ENCODE results near the gene HEXIM1. TPM values are rescaled to one million over a fixed set of nuclear protein-coding genes. Genes with fewer than 3 reads are reported as not detected.

The HEXIM1 gene
- total RNA-seq, 2 experiments from 2014 or later: 12.1 to 16.4 TPM

- H3K4me1 ChIP-seq (ENCODE audit: insufficient read depth, low read length, poor library complexity, severe bottlenecking): peaks cover 18% of the 10 kb centered on the region
- no peaks in the 10 kb centered on the region for H3K79me2 ChIP-seq (ENCODE audit: insufficient read depth, low read depth, low read length)
- no peaks in the 10 kb centered on the region for H3K9me3 ChIP-seq (ENCODE audit: low read length)
- H3K36me3 ChIP-seq (ENCODE audit: insufficient read depth, low read length): no peaks in the 10 kb centered on the region
- no peak for DNase-seq (ENCODE audit: low spot score)
- peak within 1 kb of the TSS; percentile 98 for H3K4me2 ChIP-seq (ENCODE audit: low read length)
- intact Hi-C loops (cut with micrococcal nuclease; ENCODE audit: unreplicated experiment): loop anchor here (2.0 kb wide), 1 partner anchor 109 kb away; no protein-coding TSS in a partner anchor
- H3K9me2 ChIP-seq (ENCODE audit: insufficient read depth, low read length): no peaks in the 10 kb centered on the region
- TF ChIP-seq EZH2phosphoT487 (IDR thresholded peaks at IDR 0.05; ENCODE audit: borderline replicate concordance, low read depth, low read length) (no peak), CTCF (conservative IDR thresholded peaks at IDR 0.05; ENCODE audit: low read length) (no peak)
- peak within 1 kb of the TSS; percentile 76 for H3K4me3 ChIP-seq (ENCODE audit: low read depth, low read length, poor library complexity, severe bottlenecking)
- BruUV-seq (replicated peaks): no TSS peak
- H4K20me1 ChIP-seq (ENCODE audit: insufficient read depth, low read length): no peaks in the 10 kb centered on the region
- ChIA-PET CTCF (ENCODE audit: unreplicated experiment) (no interaction called here), POLR2A (no interaction called here)
- H2AFZ ChIP-seq (ENCODE audit: low read length): peak within 1 kb of the TSS; percentile 75
- H3K27ac ChIP-seq (ENCODE audit: low read depth, low read length, poor library complexity, severe bottlenecking): peak within 1 kb of the TSS; percentile 23
These were observed 16.0 kb upstream of the HEXIM1 start, which contains the start of gene PLCD3 for GRCh38 chr17:45132320-45132571. Gene PLCD3 (minus strand): TSS chr17:45132515. CDS start chr17:45132410, 105 bp downstream.

GRCh38 chr17:45132572-45133463 is 15.5 kb upstream of the HEXIM1 start:
- Histone ChIP-seq H3K36me3 (ENCODE audit: insufficient read depth, low read length) (no peaks in the 10 kb centered on the region), H3K9me3 (ENCODE audit: low read length) (no peaks in the 10 kb centered on the region), H3K79me2 (ENCODE audit: insufficient read depth, low read depth, low read length) (no peaks in the 10 kb centered on the region), H2AFZ (ENCODE audit: low read length) (peak overlapping the region; percentile 75), H4K20me1 (ENCODE audit: insufficient read depth, low read length) (no peaks in the 10 kb centered on the region), H3K27ac (ENCODE audit: low read depth, low read length, poor library complexity, severe bottlenecking) (peak overlapping the region; percentile 23), H3K4me2 (ENCODE audit: low read length) (peak overlapping the region; percentile 98), H3K9me2 (ENCODE audit: insufficient read depth, low read length) (no peaks in the 10 kb centered on the region), H3K4me1 (ENCODE audit: insufficient read depth, low read length, poor library complexity, severe bottlenecking) (peaks cover 18% of the 10 kb centered on the region), H3K4me3 (ENCODE audit: low read depth, low read length, poor library complexity, severe bottlenecking) (peak overlapping the region; percentile 76)
- TF ChIP-seq EZH2phosphoT487 (IDR thresholded peaks at IDR 0.05; ENCODE audit: borderline replicate concordance, low read depth, low read length) (no peak), CTCF (conservative IDR thresholded peaks at IDR 0.05; ENCODE audit: low read length) (peak; percentile 73)
- CTCF ChIA-PET (ENCODE audit: unreplicated experiment): no interaction called here
- POLR2A ChIA-PET: interaction anchor here (0.7 kb wide), 1 partner anchor 185 kb away, joined by 6 read pairs; the partner anchor contains the start of gene KIF18B
- DNase-seq (ENCODE audit: low spot score): peak; percentile 84
- intact Hi-C loops (cut with micrococcal nuclease; ENCODE audit: unreplicated experiment): loop anchor here (1.0 to 2.0 kb wide), 3 partner anchors 37 to 213 kb away; no protein-coding TSS in a partner anchor
- BruUV-seq (replicated peaks): no TSS peak

All from OCI-LY7 (cell line).